Transverse colon (tissue), 4 donors: ENCODE measurements around the gene UNC5A.

Experiments
- CTCF ChIP-seq, 5 experiments: fragments of 200-600 bp in 3 of 5; fragments of 450-650 bp in 2 of 5; sonication (generic) in 3 of 5; IDR thresholded peaks; 1 replicate in 2 of 5; 2 replicates in 3 of 5; pipeline ENCODE4 v1.5.1; 2016 to 2017; ENCODE audit warnings: antibody characterized with exemption in 5 of 5, inconsistent platforms in 3 of 5, mild to moderate bottlenecking in 2 of 5, moderate library complexity in 1 of 5
- EP300 ChIP-seq: sonication (generic); formaldehyde crosslinking; IDR thresholded peaks from one replicate; pipeline ENCODE4 v1.6.1; 2017; ENCODE audit warnings: antibody characterized with exemption, low read depth
- POLR2A ChIP-seq: fragments of 450-650 bp; IDR thresholded peaks from one replicate; pipeline ENCODE4 v1.6.1; 2016; ENCODE audit warnings: antibody characterized with exemption, mild to moderate bottlenecking, moderate library complexity
- POLR2AphosphoS5 ChIP-seq, 3 donors: sonication (generic); formaldehyde crosslinking; IDR thresholded peaks; one replicate each; pipeline ENCODE4 v1.6.1; 2016; ENCODE audit warnings: antibody characterized with exemption in 3 of 3

- TF ChIP-seq CTCF (IDR thresholded peaks at IDR 0.05), result no peak
- no peak for TF ChIP-seq EP300
- TF ChIP-seq POLR2A, result no peak
- no peak for TF ChIP-seq POLR2AphosphoS5 (IDR thresholded peaks at IDR 0.05)
Measured at GRCh38 chr5:176881021-176881749, 70.8 kb downstream of the UNC5A start.
